CD4-positive, alpha-beta T cell treated with Interleukin-2 at 100 ng/mL for 4 hours (primary cell): ENCODE results near the gene UROC1.

Experiments
- DNase-seq: peaks from one replicate; pipeline ENCODE4 v3.0.0-alpha.2; 2020; ENCODE audit warnings: low spot score

UROC1 gene

GRCh38 chr3:126494970-126495230 is 22.7 kb downstream of the UROC1 start:
- no peak for DNase-seq

- no peak for DNase-seq
Observed at GRCh38 chr3:126494204-126494969, 23.2 kb downstream of the UROC1 start.

- DNase-seq = no peak
Observed at GRCh38 chr3:126493739-126494138, 23.8 kb downstream of the UROC1 start.

GRCh38 chr3:126493051-126493450 is 24.5 kb downstream of the UROC1 start:
- no peak for DNase-seq

GRCh38 chr3:126491221-126492013 is 26.2 kb downstream of the UROC1 start:
- no peak for DNase-seq

GRCh38 chr3:126490619-126491018 is 27.0 kb downstream of the UROC1 start:
- no peak for DNase-seq

GRCh38 chr3:126488886-126489569 is 28.5 kb downstream of the UROC1 start:
- no peak for DNase-seq

- no peak for DNase-seq
Observed at GRCh38 chr3:126488185-126488584, 29.4 kb downstream of the UROC1 start.

- DNase-seq = no peak
Observed at GRCh38 chr3:126487151-126487771, 30.3 kb downstream of the UROC1 start.

GRCh38 chr3:126486360-126486847 is 31.2 kb downstream of the UROC1 start:
- DNase-seq = no peak

- no peak for DNase-seq
Observed at GRCh38 chr3:126485956-126486355, 31.6 kb downstream of the UROC1 start.

- DNase-seq = no peak
Observed at GRCh38 chr3:126485176-126485897, 32.2 kb downstream of the UROC1 start.

- no peak for DNase-seq
Observed at GRCh38 chr3:126484662-126485061, 32.9 kb downstream of the UROC1 start.

GRCh38 chr3:126484148-126484547 is 33.4 kb downstream of the UROC1 start:
- no peak for DNase-seq

GRCh38 chr3:126483321-126483761 is 34.2 kb downstream of the UROC1 start:
- DNase-seq = no peak

GRCh38 chr3:126482503-126483255 is 34.9 kb downstream of the UROC1 start:
- DNase-seq = no peak

- no peak for DNase-seq
Observed at GRCh38 chr3:126481808-126482502, 35.6 kb downstream of the UROC1 start.

GRCh38 chr3:126480861-126481260 is 36.7 kb downstream of the UROC1 start:
- DNase-seq = no peak

- no peak for DNase-seq
Observed at GRCh38 chr3:126480206-126480605, 37.4 kb downstream of the UROC1 start.

GRCh38 chr3:126479642-126480041 is 37.9 kb downstream of the UROC1 start:
- no peak for DNase-seq
